HepG2 (cell line): ENCODE measurements around the gene PHRF1. TPM values are rescaled to one million over a fixed set of nuclear protein-coding genes. Genes with fewer than 3 reads are reported as not detected.

Experiments
- ARNTL ChIP-seq: sonication (generic); formaldehyde crosslinking; IDR thresholded peaks from 2 replicates; pipeline ENCODE4 v1.4.0; 2020; ENCODE audit warnings: mild to moderate bottlenecking, missing genetic modification reagents
- CENPX ChIP-seq: sonication (generic); formaldehyde crosslinking; IDR thresholded peaks from 2 replicates; pipeline ENCODE4 v1.9.0; 2021; ENCODE audit warnings: mild to moderate bottlenecking, missing genetic modification reagents, moderate library complexity
- FUBP1 ChIP-seq: sonication (generic); formaldehyde crosslinking; IDR thresholded peaks from 2 replicates; pipeline ENCODE4 v1.5.1; 2020; ENCODE audit warnings: missing genetic modification reagents, mild to moderate bottlenecking, borderline replicate concordance
- HNRNPK ChIP-seq: fragments of 200-400 bp; formaldehyde crosslinking; IDR thresholded peaks from 2 replicates; pipeline ENCODE4 v1.6.1; 2018; ENCODE audit warnings: low read length, low read depth, moderate library complexity, mild to moderate bottlenecking; ENCODE audit not compliant: poor library complexity, severe bottlenecking
- HNRNPL ChIP-seq: fragments of 200-400 bp; formaldehyde crosslinking; IDR thresholded peaks from 2 replicates; pipeline ENCODE4 v1.6.1; 2017; ENCODE audit warnings: mild to moderate bottlenecking, low read depth, low read length
- HNRNPUL1 ChIP-seq: fragments of 200-400 bp; formaldehyde crosslinking; IDR thresholded peaks from 2 replicates; pipeline ENCODE4 v1.6.1; 2017; ENCODE audit warnings: low read depth, mild to moderate bottlenecking, low read length, moderate library complexity
- IKZF4 ChIP-seq: sonication (generic); formaldehyde crosslinking; IDR thresholded peaks from 2 replicates; pipeline ENCODE4 v1.5.1; 2020; ENCODE audit warnings: borderline replicate concordance, mild to moderate bottlenecking, low read depth, missing genetic modification reagents; ENCODE audit errors: not compliant biosample characterization
- KMT2B ChIP-seq: IDR thresholded peaks from 2 replicates; pipeline ENCODE4 v1.6.1; 2016; ENCODE audit warnings: missing genetic modification reagents, missing compliant biosample characterization
- MXD1 ChIP-seq: sonication (generic); formaldehyde crosslinking; IDR thresholded peaks from 2 replicates; pipeline ENCODE4 v1.4.0; 2020; ENCODE audit warnings: mild to moderate bottlenecking, missing genetic modification reagents
- NFIC ChIP-seq: IDR thresholded peaks from 2 replicates; pipeline ENCODE4 v1.6.1; 2012; ENCODE audit warnings: mild to moderate bottlenecking, low read length, inconsistent platforms
- PHF8 ChIP-seq: sonication (generic); formaldehyde crosslinking; IDR thresholded peaks from 2 replicates; pipeline ENCODE4 v1.5.0; 2020; ENCODE audit warnings: missing genetic modification reagents
- SRY ChIP-seq: sonication (generic); formaldehyde crosslinking; IDR thresholded peaks from 2 replicates; pipeline ENCODE4 v1.8.0; 2022; ENCODE audit warnings: mild to moderate bottlenecking, missing genetic modification reagents
- ZBTB21 ChIP-seq: sonication (generic); formaldehyde crosslinking; IDR thresholded peaks from 2 replicates; pipeline ENCODE4 v1.4.0; 2020; ENCODE audit warnings: missing genetic modification reagents
- ZNF446 ChIP-seq: sonication (generic); formaldehyde crosslinking; IDR thresholded peaks from 2 replicates; pipeline ENCODE4 v1.5.0; 2020; ENCODE audit warnings: mild to moderate bottlenecking, missing genetic modification reagents
- ZNF460 ChIP-seq: sonication (generic); formaldehyde crosslinking; IDR thresholded peaks from 2 replicates; pipeline ENCODE4 v1.5.1; 2020; ENCODE audit warnings: missing genetic modification reagents, mild to moderate bottlenecking, borderline replicate concordance
- ZNF563 ChIP-seq: sonication (generic); formaldehyde crosslinking; IDR thresholded peaks from 2 replicates; pipeline ENCODE4 v1.8.0; 2022; ENCODE audit warnings: mild to moderate bottlenecking, moderate library complexity, missing genetic modification reagents
- ZNF564 ChIP-seq: sonication (generic); formaldehyde crosslinking; IDR thresholded peaks from 2 replicates; pipeline ENCODE4 v1.8.1; 2023; ENCODE audit warnings: mild to moderate bottlenecking, missing genetic modification reagents
- ZNF619 ChIP-seq: sonication (generic); formaldehyde crosslinking; IDR thresholded peaks from 2 replicates; pipeline ENCODE4 v1.4.0; 2020; ENCODE audit warnings: mild to moderate bottlenecking, missing genetic modification reagents
- ZSCAN25 ChIP-seq: sonication (generic); formaldehyde crosslinking; IDR thresholded peaks from 2 replicates; pipeline ENCODE4 v1.8.0; 2022; ENCODE audit warnings: mild to moderate bottlenecking, missing genetic modification reagents
- polyA plus RNA-seq, 8 experiments: library from polyadenylated mRNA; depleted of rRNA in 3 of 8; stranded (reverse) in 7 of 8; unstranded in 1 of 8; fragments of >200 nt; fragmentation: Illumina TruSeq in 4 of 8; extraction: Trizol in 4 of 8; gene quantifications; 2 replicates each; pipeline versions ENCODE4 v1.2.1 to v1.2.3, GENCODE V29; 2011 to 2016; ENCODE audit warnings: low read depth in 4 of 8, missing spikeins in 1 of 8, mixed read lengths in 1 of 8; ENCODE audit not compliant: insufficient read depth in 1 of 8
- total RNA-seq, 5 experiments: library from RNA; depleted of rRNA; stranded (reverse); fragments of >200 nt; fragmentation: Illumina TruSeq; extraction: Trizol; gene quantifications; 2 replicates each; pipeline ENCODE4 v1.2.3, GENCODE V29; 2016; ENCODE audit warnings: low read depth in 1 of 5
- TF ChIP-seq, protein P1 (sequence below): sonication (generic); formaldehyde crosslinking; IDR thresholded peaks from 2 replicates; pipeline ENCODE4 v1.5.1; 2020; ENCODE audit warnings: mild to moderate bottlenecking, moderate library complexity, missing genetic modification reagents
- TF ChIP-seq, protein P2 (sequence below): sonication (generic); formaldehyde crosslinking; IDR thresholded peaks from 2 replicates; pipeline ENCODE4 v1.4.0; 2020; ENCODE audit warnings: missing genetic modification reagents
- TF ChIP-seq, protein P3 (sequence below): sonication (generic); formaldehyde crosslinking; IDR thresholded peaks from 2 replicates; pipeline ENCODE4 v1.8.0; 2022; ENCODE audit warnings: low read depth, missing genetic modification reagents

Gene PHRF1
- total and polyA plus RNA-seq, 2 of the 13 experiments (the other 11 are each of a cell fraction or from before 2014, with no cell fraction given) = 8.2 to 16.7 TPM

DNA sequence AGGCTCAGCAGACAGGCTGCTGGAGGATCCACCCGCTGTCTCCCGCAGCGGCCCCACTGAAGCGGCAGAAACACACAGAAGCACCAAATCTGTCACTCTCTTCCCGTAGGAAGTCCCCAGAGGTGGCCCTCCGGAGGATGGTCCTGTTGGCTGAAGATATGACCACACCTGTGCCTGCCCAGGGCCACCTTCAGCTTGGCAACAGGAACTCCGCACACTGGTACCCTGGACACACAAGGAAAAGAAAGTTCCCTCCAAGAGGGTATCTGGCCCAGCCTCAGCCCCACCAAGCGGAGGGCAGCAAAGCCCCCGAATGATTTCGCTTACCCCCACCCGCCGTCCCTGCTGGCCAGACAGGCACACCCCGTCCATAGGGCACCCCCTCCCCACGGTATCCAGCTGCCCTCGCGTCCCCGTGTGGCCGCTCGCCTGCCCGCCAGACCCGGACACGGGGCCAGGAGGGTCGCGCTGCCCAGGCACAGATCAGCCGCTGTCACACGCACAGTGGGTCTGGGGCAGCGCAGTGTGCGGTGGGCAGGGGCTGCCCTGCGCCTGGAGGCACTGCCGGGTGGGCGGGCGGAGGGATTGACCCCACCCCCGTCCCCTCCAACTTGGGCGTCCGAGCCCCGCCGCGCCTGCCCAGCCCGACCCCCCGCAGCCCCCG is 8.5 kb upstream of the PHRF1 start (continued):
- TF ChIP-seq, protein P1, sequence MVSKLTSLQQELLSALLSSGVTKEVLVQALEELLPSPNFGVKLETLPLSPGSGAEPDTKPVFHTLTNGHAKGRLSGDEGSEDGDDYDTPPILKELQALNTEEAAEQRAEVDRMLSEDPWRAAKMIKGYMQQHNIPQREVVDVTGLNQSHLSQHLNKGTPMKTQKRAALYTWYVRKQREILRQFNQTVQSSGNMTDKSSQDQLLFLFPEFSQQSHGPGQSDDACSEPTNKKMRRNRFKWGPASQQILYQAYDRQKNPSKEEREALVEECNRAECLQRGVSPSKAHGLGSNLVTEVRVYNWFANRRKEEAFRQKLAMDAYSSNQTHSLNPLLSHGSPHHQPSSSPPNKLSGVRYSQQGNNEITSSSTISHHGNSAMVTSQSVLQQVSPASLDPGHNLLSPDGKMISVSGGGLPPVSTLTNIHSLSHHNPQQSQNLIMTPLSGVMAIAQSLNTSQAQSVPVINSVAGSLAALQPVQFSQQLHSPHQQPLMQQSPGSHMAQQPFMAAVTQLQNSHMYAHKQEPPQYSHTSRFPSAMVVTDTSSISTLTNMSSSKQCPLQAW (CRISPR knock-in tag) = no peak
- TF ChIP-seq HNRNPK (no peak), PHF8 (peak; percentile 51), KMT2B (CRISPR knock-in tag) (no peak), FUBP1 (CRISPR knock-in tag) (no peak), MXD1 (peak; percentile 70; the same call in 1 of the 2 replicates), ZNF563 (CRISPR knock-in tag) (no peak), ZSCAN25 (no peak), ZNF460 (CRISPR knock-in tag) (no peak), ZNF446 (CRISPR knock-in tag) (no peak), ZNF564 (CRISPR knock-in tag) (peak; percentile 38), IKZF4 (CRISPR knock-in tag) (peak; percentile 76), ZNF619 (CRISPR knock-in tag) (no peak), ARNTL (no peak), HNRNPUL1 (no peak), SRY (CRISPR knock-in tag) (0 out of 2 replicates have a peak, but pooled peaks have one; percentile 17), HNRNPL (0 out of 2 replicates have a peak, but pooled peaks have one; percentile 25), ZBTB21 (CRISPR knock-in tag) (no peak), CENPX (no peak), NFIC (no peak)
- TF ChIP-seq, protein P2, sequence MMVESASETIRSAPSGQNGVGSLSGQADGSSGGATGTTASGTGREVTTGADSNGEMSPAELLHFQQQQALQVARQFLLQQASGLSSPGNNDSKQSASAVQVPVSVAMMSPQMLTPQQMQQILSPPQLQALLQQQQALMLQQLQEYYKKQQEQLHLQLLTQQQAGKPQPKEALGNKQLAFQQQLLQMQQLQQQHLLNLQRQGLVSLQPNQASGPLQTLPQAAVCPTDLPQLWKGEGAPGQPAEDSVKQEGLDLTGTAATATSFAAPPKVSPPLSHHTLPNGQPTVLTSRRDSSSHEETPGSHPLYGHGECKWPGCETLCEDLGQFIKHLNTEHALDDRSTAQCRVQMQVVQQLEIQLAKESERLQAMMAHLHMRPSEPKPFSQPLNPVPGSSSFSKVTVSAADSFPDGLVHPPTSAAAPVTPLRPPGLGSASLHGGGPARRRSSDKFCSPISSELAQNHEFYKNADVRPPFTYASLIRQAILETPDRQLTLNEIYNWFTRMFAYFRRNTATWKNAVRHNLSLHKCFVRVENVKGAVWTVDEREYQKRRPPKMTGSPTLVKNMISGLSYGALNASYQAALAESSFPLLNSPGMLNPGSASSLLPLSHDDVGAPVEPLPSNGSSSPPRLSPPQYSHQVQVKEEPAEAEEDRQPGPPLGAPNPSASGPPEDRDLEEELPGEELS = no peak
- TF ChIP-seq, protein P3, sequence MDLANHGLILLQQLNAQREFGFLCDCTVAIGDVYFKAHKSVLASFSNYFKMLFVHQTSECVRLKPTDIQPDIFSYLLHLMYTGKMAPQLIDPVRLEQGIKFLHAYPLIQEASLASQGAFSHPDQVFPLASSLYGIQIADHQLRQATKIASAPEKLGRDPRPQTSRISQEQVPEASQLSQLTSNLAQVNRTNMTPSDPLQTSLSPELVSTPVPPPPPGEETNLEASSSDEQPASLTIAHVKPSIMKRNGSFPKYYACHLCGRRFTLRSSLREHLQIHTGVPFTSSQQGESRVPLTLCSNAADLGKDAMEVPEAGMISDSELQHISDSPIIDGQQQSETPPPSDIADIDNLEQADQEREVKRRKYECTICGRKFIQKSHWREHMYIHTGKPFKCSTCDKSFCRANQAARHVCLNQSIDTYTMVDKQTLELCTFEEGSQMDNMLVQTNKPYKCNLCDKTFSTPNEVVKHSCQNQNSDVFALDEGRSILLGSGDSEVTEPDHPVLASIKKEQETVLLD (CRISPR knock-in tag) = no peak
